ENCODE measurements around the gene CPNE9.

DNA sequence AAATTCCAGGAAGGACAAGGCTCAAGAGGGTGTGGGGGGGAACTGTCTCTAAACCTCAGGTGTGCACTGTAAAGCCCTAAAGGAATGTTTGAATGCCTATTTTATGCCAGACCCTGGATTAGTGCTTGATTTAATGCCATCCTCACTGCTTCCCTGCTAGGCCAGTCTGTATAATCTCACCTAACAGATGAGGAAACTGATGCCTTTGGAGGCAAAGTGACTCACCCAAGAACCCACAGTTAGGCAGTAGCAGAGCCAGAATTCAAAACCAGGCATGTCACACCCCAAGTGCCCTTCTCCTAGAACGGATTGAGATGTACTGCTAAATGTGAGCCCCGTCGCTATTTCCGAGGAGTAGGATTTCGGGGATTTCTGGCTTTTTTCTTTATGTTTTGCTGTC lies 58.3 kb downstream of the CPNE9 start:
- TF ChIP-seq, protein P1, sequence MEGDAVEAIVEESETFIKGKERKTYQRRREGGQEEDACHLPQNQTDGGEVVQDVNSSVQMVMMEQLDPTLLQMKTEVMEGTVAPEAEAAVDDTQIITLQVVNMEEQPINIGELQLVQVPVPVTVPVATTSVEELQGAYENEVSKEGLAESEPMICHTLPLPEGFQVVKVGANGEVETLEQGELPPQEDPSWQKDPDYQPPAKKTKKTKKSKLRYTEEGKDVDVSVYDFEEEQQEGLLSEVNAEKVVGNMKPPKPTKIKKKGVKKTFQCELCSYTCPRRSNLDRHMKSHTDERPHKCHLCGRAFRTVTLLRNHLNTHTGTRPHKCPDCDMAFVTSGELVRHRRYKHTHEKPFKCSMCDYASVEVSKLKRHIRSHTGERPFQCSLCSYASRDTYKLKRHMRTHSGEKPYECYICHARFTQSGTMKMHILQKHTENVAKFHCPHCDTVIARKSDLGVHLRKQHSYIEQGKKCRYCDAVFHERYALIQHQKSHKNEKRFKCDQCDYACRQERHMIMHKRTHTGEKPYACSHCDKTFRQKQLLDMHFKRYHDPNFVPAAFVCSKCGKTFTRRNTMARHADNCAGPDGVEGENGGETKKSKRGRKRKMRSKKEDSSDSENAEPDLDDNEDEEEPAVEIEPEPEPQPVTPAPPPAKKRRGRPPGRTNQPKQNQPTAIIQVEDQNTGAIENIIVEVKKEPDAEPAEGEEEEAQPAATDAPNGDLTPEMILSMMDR (IDR thresholded peaks at IDR 0.05; ENCODE audit: insufficient read depth, low read depth, low read length) = no peak
- no peak for TF ChIP-seq EZH2 (IDR thresholded peaks at IDR 0.05; ENCODE audit: insufficient read depth, low read length)
